Superior temporal gyrus (tissue), 1 donor: ENCODE data around the gene GNB1.
"Not testable (repeated sequence)": the region's sequence is repeated elsewhere in the genome, so short reads cannot be mapped to it uniquely, and the experiment has no call there.

Source experiments
- DNase-seq: peaks from one replicate; pipeline ENCODE4 v3.0.0-alpha.2; 2016; ENCODE audit errors: extremely low spot score

Gene GNB1

GRCh38 chr1:1763657-1764621, 126.9 kb downstream of the GNB1 start:
- peak; percentile 69 for DNase-seq

- DNase-seq: no peak
These were observed 129.1 kb downstream of the GNB1 start for GRCh38 chr1:1761504-1762376.

- no peak for DNase-seq
These were observed 130.2 kb downstream of the GNB1 start for GRCh38 chr1:1760715-1761114.

GRCh38 chr1:1760345-1760650, 130.6 kb downstream of the GNB1 start:
- no peak for DNase-seq

- DNase-seq: no peak
These were observed 131.2 kb downstream of the GNB1 start for GRCh38 chr1:1759456-1760344.

- DNase-seq: no peak
These were observed 132.0 kb downstream of the GNB1 start for GRCh38 chr1:1758692-1759455.

- DNase-seq: no peak
These were observed 132.7 kb downstream of the GNB1 start for GRCh38 chr1:1758059-1758621.

GRCh38 chr1:1757422-1758058, 133.3 kb downstream of the GNB1 start:
- DNase-seq: no peak

- no peak for DNase-seq
These were observed 134.0 kb downstream of the GNB1 start for GRCh38 chr1:1756661-1757421.

- DNase-seq: no peak
These were observed 135.0 kb downstream of the GNB1 start for GRCh38 chr1:1755852-1756251.

GRCh38 chr1:1755426-1755825, 135.5 kb downstream of the GNB1 start:
- DNase-seq: no peak

- no peak for DNase-seq
These were observed 136.7 kb downstream of the GNB1 start for GRCh38 chr1:1754051-1754815.

GRCh38 chr1:1753607-1754005, 137.3 kb downstream of the GNB1 start:
- DNase-seq: no peak

- no peak for DNase-seq
These were observed 138.0 kb downstream of the GNB1 start for GRCh38 chr1:1752636-1753606.

GRCh38 chr1:1752190-1752589, 138.7 kb downstream of the GNB1 start:
- no peak for DNase-seq

- DNase-seq: not testable (repeated sequence)
These were observed 140.9 kb downstream of the GNB1 start for GRCh38 chr1:1749941-1750340.

GRCh38 chr1:1748686-1749321, 142.1 kb downstream of the GNB1 start:
- no peak for DNase-seq
